HUES64 (cell line): Measurements from ENCODE around the gene ARL16.

ENCODE experiments used
- H3K27ac ChIP-seq: 2 replicates; pipeline ENCODE4 v1.7.0; 2013; ENCODE audit warnings: low read depth, low read length, inconsistent platforms
- H3K27me3 ChIP-seq: 2 replicates; pipeline ENCODE4 v1.6.1; 2013; ENCODE audit warnings: mild to moderate bottlenecking, low read length; ENCODE audit not compliant: insufficient read depth
- H3K36me3 ChIP-seq: 2 replicates; pipeline ENCODE4 v1.6.1; 2013; ENCODE audit warnings: mild to moderate bottlenecking, low read length; ENCODE audit not compliant: insufficient read depth
- H3K4me1 ChIP-seq: 2 replicates; pipeline ENCODE4 v1.6.1; 2013; ENCODE audit warnings: mild to moderate bottlenecking, low read length, moderate library complexity; ENCODE audit not compliant: insufficient read depth
- H3K4me3 ChIP-seq: 2 replicates; pipeline ENCODE4 v1.5.1; 2013; ENCODE audit warnings: mild to moderate bottlenecking, low read length, moderate library complexity
- H3K9ac ChIP-seq: 2 replicates; pipeline ENCODE4 v1.6.1; 2013; ENCODE audit warnings: mild to moderate bottlenecking, low read depth, low read length
- H3K9me3 ChIP-seq: 2 replicates; pipeline ENCODE4 v1.6.1; 2013; ENCODE audit warnings: low read depth, low read length; ENCODE audit not compliant: insufficient read depth
- WGBS: fragments of 150-250, 120-280 bp; methylation state at CpG from one replicate; pipeline ENCODE4 v1.1.7; 2013; ENCODE audit warnings: missing lambda C conversion rate; 5-methylcytosine and 5-hydroxymethylcytosine counted together

ARL16 gene

DNA sequence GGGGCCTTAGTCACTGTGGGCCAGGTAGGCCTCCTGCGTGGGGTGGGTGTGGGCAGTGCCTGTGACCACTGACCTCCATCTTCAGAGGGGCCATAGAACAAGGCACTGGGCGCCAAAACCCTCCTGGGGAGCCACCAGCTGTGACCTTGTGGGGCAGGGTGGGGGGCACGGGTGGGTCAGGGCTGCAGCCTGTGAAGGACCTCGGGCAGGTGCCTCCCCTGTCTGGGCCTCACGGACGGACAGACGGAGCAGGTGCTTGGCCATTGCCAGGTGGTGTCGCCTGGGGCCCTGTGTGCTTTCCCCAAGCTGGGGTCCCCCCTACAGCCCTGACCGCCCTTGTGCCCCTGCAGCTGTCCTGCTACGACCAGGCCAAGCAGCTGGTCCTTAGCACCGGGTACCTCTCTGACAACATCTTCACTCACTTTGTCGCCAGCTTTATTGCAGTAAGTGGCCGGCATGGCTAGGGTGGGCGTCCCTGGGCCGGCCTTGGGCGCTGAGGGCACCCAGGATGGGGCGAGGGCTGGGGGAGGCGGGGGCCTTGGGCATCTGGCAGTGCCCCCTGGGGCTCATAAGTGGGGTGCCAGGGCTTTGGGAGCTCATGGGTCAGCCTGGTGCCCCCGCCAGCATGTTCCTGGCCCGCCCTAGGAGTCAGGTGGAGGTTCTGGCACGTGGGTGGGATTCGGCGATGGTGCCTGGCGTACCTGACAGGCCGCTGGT, 33.6 kb upstream of the ARL16 start:
- H3K9ac ChIP-seq, result no peak overlapping the region
- no peak overlapping the region for H3K27ac ChIP-seq
- no peaks in the 10 kb centered on the region for H3K9me3 ChIP-seq
- no peak overlapping the region for H3K4me3 ChIP-seq
- H3K27me3 ChIP-seq, result no peaks in the 10 kb centered on the region
- whole genome bisulfite sequencing, result 95% methylated on average over 25 of the region's 25 CpGs
- peaks cover 14% of the 10 kb centered on the region for H3K36me3 ChIP-seq
- 0 out of 2 replicates have a peak, but pooled peaks cover 7% of the 10 kb centered on the region for H3K4me1 ChIP-seq

DNA sequence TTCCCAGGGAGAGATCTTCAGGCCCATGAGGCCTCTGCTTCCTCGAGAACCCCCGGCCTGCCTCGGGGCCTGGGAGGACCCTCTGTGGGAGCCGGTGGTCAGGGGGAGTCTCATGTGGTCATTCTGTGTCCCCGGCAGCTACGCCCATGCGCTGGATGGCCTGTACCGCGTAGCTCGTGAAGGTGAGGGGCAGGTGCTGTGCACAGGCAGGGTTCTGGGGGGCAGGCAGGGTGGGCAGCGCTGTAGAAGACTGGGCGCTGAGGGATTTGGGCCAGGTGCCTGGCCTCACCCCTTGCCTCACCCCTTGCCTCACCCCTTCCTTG, 33.0 kb upstream of the ARL16 start:
- WGBS, result 98% methylated on average over 12 of the region's 12 CpGs
- Histone ChIP-seq H3K4me3 (no peak overlapping the region), H3K27ac (no peak overlapping the region), H3K4me1 (0 out of 2 replicates have a peak, but pooled peaks cover 6% of the 10 kb centered on the region), H3K36me3 (peaks cover 14% of the 10 kb centered on the region), H3K27me3 (no peaks in the 10 kb centered on the region), H3K9ac (no peak overlapping the region), H3K9me3 (no peaks in the 10 kb centered on the region)

GRCh38 chr17:81715872-81716673, 32.5 kb upstream of the ARL16 start:
- Histone ChIP-seq H3K4me3 (no peak overlapping the region), H3K36me3 (peaks cover 14% of the 10 kb centered on the region), H3K9ac (no peak overlapping the region), H3K4me1 (0 out of 2 replicates have a peak, but pooled peaks cover 6% of the 10 kb centered on the region), H3K27ac (no peak overlapping the region), H3K27me3 (no peaks in the 10 kb centered on the region), H3K9me3 (no peaks in the 10 kb centered on the region)
- WGBS, result 95% methylated on average over 43 of the region's 43 CpGs

GRCh38 chr17:81715107-81715871, 31.7 kb upstream of the ARL16 start:
- Histone ChIP-seq H3K4me3 (no peak overlapping the region), H3K27me3 (no peaks in the 10 kb centered on the region), H3K4me1 (peaks cover 6% of the 10 kb centered on the region; the same call in 1 of the 2 replicates), H3K9ac (no peak overlapping the region), H3K36me3 (peaks cover 14% of the 10 kb centered on the region), H3K9me3 (no peaks in the 10 kb centered on the region), H3K27ac (no peak overlapping the region)
- 89% methylated on average over 32 of the region's 32 CpGs for WGBS

GRCh38 chr17:81714412-81715106, 31.0 kb upstream of the ARL16 start:
- H3K9ac ChIP-seq, result no peak overlapping the region
- 96% methylated on average over 39 of the region's 39 CpGs for WGBS
- no peaks in the 10 kb centered on the region for H3K9me3 ChIP-seq
- H3K4me3 ChIP-seq, result no peak overlapping the region
- no peaks in the 10 kb centered on the region for H3K27me3 ChIP-seq
- H3K36me3 ChIP-seq, result peaks cover 13% of the 10 kb centered on the region
- no peak overlapping the region for H3K27ac ChIP-seq
- peaks cover 10% of the 10 kb centered on the region; the same call in 1 of the 2 replicates for H3K4me1 ChIP-seq

GRCh38 chr17:81713556-81714411, 30.2 kb upstream of the ARL16 start:
- Histone ChIP-seq H3K4me3 (peak overlapping the region; percentile 75), H3K9ac (0 out of 2 replicates have a peak overlapping the region, but pooled peaks have one; percentile 77), H3K36me3 (peaks cover 10% of the 10 kb centered on the region), H3K4me1 (peaks cover 10% of the 10 kb centered on the region; the same call in 1 of the 2 replicates), H3K27me3 (no peaks in the 10 kb centered on the region), H3K9me3 (no peaks in the 10 kb centered on the region), H3K27ac (no peak overlapping the region)
- WGBS, result 76% methylated on average over 36 of the region's 36 CpGs

- Histone ChIP-seq H3K27ac (no peak overlapping the region), H3K36me3 (peaks cover 6% of the 10 kb centered on the region), H3K4me1 (peaks cover 10% of the 10 kb centered on the region; the same call in 1 of the 2 replicates), H3K9ac (peak overlapping the region; percentile 77), H3K9me3 (no peaks in the 10 kb centered on the region), H3K27me3 (no peaks in the 10 kb centered on the region), H3K4me3 (peak overlapping the region; percentile 75)
- WGBS, result 44% methylated on average over 18 of the region's 18 CpGs
Measured at GRCh38 chr17:81713004-81713555, 29.5 kb upstream of the ARL16 start.

- Histone ChIP-seq H3K9ac (peak overlapping the region; percentile 77), H3K9me3 (no peaks in the 10 kb centered on the region), H3K27me3 (no peaks in the 10 kb centered on the region), H3K4me1 (peaks cover 10% of the 10 kb centered on the region; the same call in 1 of the 2 replicates), H3K4me3 (peak overlapping the region; percentile 75), H3K27ac (no peak overlapping the region), H3K36me3 (peaks cover 6% of the 10 kb centered on the region)
- 2% methylated on average over 39 of the region's 41 CpGs for WGBS
Measured at GRCh38 chr17:81712468-81713003, 28.9 kb upstream of the ARL16 start.

GRCh38 chr17:81711814-81712467, 28.3 kb upstream of the ARL16 start, which contains the start of gene SLC25A10:
Gene SLC25A10, plus strand, starts transcription at chr17:81712284. Its CDS starts 143 bp downstream, at chr17:81712427.
- Histone ChIP-seq H3K27ac (no peak within 1 kb of the TSS), H3K9ac (peak within 1 kb of the TSS; percentile 77), H3K27me3 (no peaks in the 10 kb centered on the region), H3K9me3 (no peaks in the 10 kb centered on the region), H3K4me3 (peak within 1 kb of the TSS; percentile 75), H3K4me1 (peaks cover 10% of the 10 kb centered on the region; the same call in 1 of the 2 replicates), H3K36me3 (peaks cover 11% of the 10 kb centered on the region)
- WGBS, result under 1% methylated on average over 89 of the region's 89 CpGs
